ENCODE data around the gene HOXC12.
A peak's percentile ranks its signal among the peaks of the same experiment; 100 is the strongest.

The HOXC12 gene

GRCh38 chr12:53998110-53998899 is 43.6 kb downstream of the HOXC12 start:
- no peak for DNase-seq

- DNase-seq, result no peak
Observed at GRCh38 chr12:53998900-53999236, 44.2 kb downstream of the HOXC12 start.

GRCh38 chr12:53999559-54000115 is 44.9 kb downstream of the HOXC12 start:
- DNase-seq, result peak; percentile 59 to 76

- no peak for DNase-seq
Observed at GRCh38 chr12:54000116-54001114, 45.7 kb downstream of the HOXC12 start, which contains the start of gene HOXC9. Gene HOXC9, plus strand, starts transcription at chr12:54000161. Its CDS starts 28 bp downstream, at chr12:54000189.

GRCh38 chr12:54001283-54002187 is 46.8 kb downstream of the HOXC12 start:
- no peak for DNase-seq

- no peak for DNase-seq
Observed at GRCh38 chr12:54002278-54002914, 47.7 kb downstream of the HOXC12 start.

GRCh38 chr12:54002915-54003389 is 48.2 kb downstream of the HOXC12 start:
- no peak for DNase-seq

GRCh38 chr12:54003625-54004024 is 48.9 kb downstream of the HOXC12 start:
- no peak for DNase-seq

GRCh38 chr12:54004063-54004840 is 49.5 kb downstream of the HOXC12 start:
- DNase-seq, result no peak

GRCh38 chr12:54004841-54005530 is 50.3 kb downstream of the HOXC12 start:
- no peak for DNase-seq

- DNase-seq, result no peak
Observed at GRCh38 chr12:54005531-54005852, 50.8 kb downstream of the HOXC12 start.

- peak; percentile 64 to 89 for DNase-seq
Observed at GRCh38 chr12:54005853-54006558, 51.3 kb downstream of the HOXC12 start.

- DNase-seq, result no peak
Observed at GRCh38 chr12:54006559-54007220, 52.0 kb downstream of the HOXC12 start.

- no peak for DNase-seq
Observed at GRCh38 chr12:54007538-54008259, 53.0 kb downstream of the HOXC12 start.

- DNase-seq, result no peak
Observed at GRCh38 chr12:54008260-54008552, 53.5 kb downstream of the HOXC12 start.

All from NCI-H446 (cell line).